ENCODE measurements around the gene LTK. TPM values are rescaled to one million over a fixed set of nuclear protein-coding genes. Genes with fewer than 3 reads are reported as not detected.

The LTK gene
- total and polyA plus RNA-seq, 12 donors, result 0.12 to 2.3 (median 0.66) TPM

GRCh38 chr15:41535544-41535943 lies 21.9 kb upstream of the LTK start:
- no peak overlapping the region for H3K4me3 ChIP-seq
- DNase-seq, result no peak
- H3K27ac ChIP-seq, result no peak overlapping the region
- 93 to 100% (median 99%) methylated on average over 1 of the region's 1 CpG for WGBS, 4 donors
- TF ChIP-seq CTCF (IDR thresholded peaks at IDR 0.05), result no peak
- no peak for TF ChIP-seq POLR2A (IDR thresholded peaks at IDR 0.05)
- peaks cover 0 to 41% of the 10 kb centered on the region in 2 donors for H3K36me3 ChIP-seq (replicated peaks in 1 of 2)
- no peaks in the 10 kb centered on the region for H3K27me3 ChIP-seq
- no peaks in the 10 kb centered on the region for H3K4me1 ChIP-seq (replicated peaks in 1 of 2)
- intact Hi-C loops (cut with DNase I), result no loop called here
- no peaks in the 10 kb centered on the region for H3K9me3 ChIP-seq (replicated peaks in 1 of 3)

GRCh38 chr15:41530363-41530956 lies 16.8 kb upstream of the LTK start:
- Histone ChIP-seq H3K27me3 (no peaks in the 10 kb centered on the region), H3K36me3 (replicated peaks in 1 of 2) (peaks cover 0 to 67% of the 10 kb centered on the region in 2 donors), H3K4me1 (replicated peaks in 1 of 2) (no peaks in the 10 kb centered on the region), H3K4me3 (no peak overlapping the region), H3K27ac (no peak overlapping the region), H3K9me3 (replicated peaks in 1 of 3) (no peaks in the 10 kb centered on the region)
- TF ChIP-seq CTCF (IDR thresholded peaks at IDR 0.05), result no peak
- no peak for TF ChIP-seq POLR2A (IDR thresholded peaks at IDR 0.05)
- intact Hi-C loops (cut with DNase I), result no loop called here
- WGBS, 4 donors, result 62 to 76% (median 68%) methylated on average over 6 of the region's 6 CpGs
- DNase-seq, result no peak

- peaks cover 0 to 21% of the 10 kb centered on the region in 2 donors for H3K36me3 ChIP-seq (replicated peaks in 1 of 2)
- no peak overlapping the region for H3K27ac ChIP-seq
- TF ChIP-seq POLR2A (IDR thresholded peaks at IDR 0.05), result no peak
- TF ChIP-seq CTCF (IDR thresholded peaks at IDR 0.05), result no peak
- intact Hi-C loops (cut with DNase I), result no loop called here
- H3K4me1 ChIP-seq (replicated peaks in 1 of 2), result peaks cover 0 to 5% of the 10 kb centered on the region in 2 donors
- no peaks in the 10 kb centered on the region for H3K27me3 ChIP-seq
- H3K9me3 ChIP-seq (replicated peaks in 1 of 3), result no peaks in the 10 kb centered on the region
- no peak overlapping the region for H3K4me3 ChIP-seq
- WGBS, 4 donors, result 78 to 91% (median 90%) methylated on average over 3 to 5 of the region's 5 CpGs
- peak in 4 of 7 donors; percentile 40 to 60 (median 49) for DNase-seq
These were observed 9.5 kb upstream of the LTK start for GRCh38 chr15:41523097-41523496.

GRCh38 chr15:41521614-41522013 lies 8.0 kb upstream of the LTK start:
- TF ChIP-seq CTCF (IDR thresholded peaks at IDR 0.05) (no peak), POLR2A (IDR thresholded peaks at IDR 0.05) (no peak)
- no peak overlapping the region for H3K4me3 ChIP-seq
- peaks cover 0 to 6% of the 10 kb centered on the region in 2 donors for H3K36me3 ChIP-seq (replicated peaks in 1 of 2)
- intact Hi-C loops (cut with DNase I), result no loop called here
- DNase-seq, result peak; percentile 54 to 88 (median 84)
- no peaks in the 10 kb centered on the region for H3K27me3 ChIP-seq
- no peaks in the 10 kb centered on the region for H3K9me3 ChIP-seq (replicated peaks in 1 of 3)
- 42 to 50% (median 47%) methylated on average over 8 to 9 of the region's 9 CpGs for WGBS, 4 donors
- H3K27ac ChIP-seq, result peak overlapping the region in 3 of 5 donors; percentile 39 to 65 (median 45)
- H3K4me1 ChIP-seq (replicated peaks in 1 of 2), result peaks cover 0 to 5% of the 10 kb centered on the region in 2 donors

Measured in adrenal gland (tissue), 12 donors.